ENCODE results near the gene C19orf73.

The C19orf73 gene

GRCh38 chr19:49120868-49121267 lies 1.9 kb upstream of the C19orf73 start:
- Histone ChIP-seq H3K36me3 (replicated peaks) (no peaks in the 10 kb centered on the region), H3K4me3 (no peak overlapping the region), H3K9me3 (no peaks in the 10 kb centered on the region), H3K27me3 (ENCODE audit: low read depth) (no peaks in the 10 kb centered on the region), H3K4me1 (peaks cover 10% of the 10 kb centered on the region)
- no peak for DNase-seq (ENCODE audit: low spot score in 2 of 2)
- in situ Hi-C loops (cut with MboI; ENCODE audit: low sequenced_read_pairs), result no loop called here

- in situ Hi-C loops (cut with MboI; ENCODE audit: low sequenced_read_pairs), result no loop called here
- Histone ChIP-seq H3K36me3 (replicated peaks) (no peaks in the 10 kb centered on the region), H3K4me3 (peak overlapping the region; percentile 78), H3K9me3 (no peaks in the 10 kb centered on the region), H3K4me1 (peaks cover 10% of the 10 kb centered on the region), H3K27me3 (ENCODE audit: low read depth) (no peaks in the 10 kb centered on the region)
- DNase-seq (ENCODE audit: low spot score in 2 of 2), result no peak
Measured at GRCh38 chr19:49120325-49120683, 1.4 kb upstream of the C19orf73 start.

- no peaks in the 10 kb centered on the region for H3K36me3 ChIP-seq (replicated peaks)
- in situ Hi-C loops (cut with MboI; ENCODE audit: low sequenced_read_pairs), result no loop called here
- H3K4me3 ChIP-seq, result peak within 1 kb of the TSS; percentile 78
- DNase-seq (ENCODE audit: low spot score in 2 of 2), result peak in 1 of 2 experiments; percentile 62
- H3K9me3 ChIP-seq, result no peaks in the 10 kb centered on the region
- H3K4me1 ChIP-seq, result peaks cover 6% of the 10 kb centered on the region
- no peaks in the 10 kb centered on the region for H3K27me3 ChIP-seq (ENCODE audit: low read depth)
Measured at GRCh38 chr19:49119411-49120324, 725 bp upstream of the C19orf73 start, which contains the start of gene PPFIA3. PPFIA3 (plus strand) TSS chr19:49119544; CDS start chr19:49127874, 8,330 bp downstream.

GRCh38 chr19:49117677-49118564 lies 1.0 kb downstream of the C19orf73 start:
- peak overlapping the region; percentile 78 for H3K4me3 ChIP-seq
- in situ Hi-C loops (cut with MboI; ENCODE audit: low sequenced_read_pairs), result no loop called here
- no peak for DNase-seq (ENCODE audit: low spot score in 2 of 2)

GRCh38 chr19:49116544-49116943 lies 2.4 kb downstream of the C19orf73 start:
- Histone ChIP-seq H3K36me3 (replicated peaks) (no peaks in the 10 kb centered on the region), H3K27me3 (ENCODE audit: low read depth) (no peaks in the 10 kb centered on the region), H3K4me3 (no peak overlapping the region), H3K9me3 (no peaks in the 10 kb centered on the region), H3K4me1 (peaks cover 11% of the 10 kb centered on the region)
- in situ Hi-C loops (cut with MboI; ENCODE audit: low sequenced_read_pairs), result no loop called here
- DNase-seq (ENCODE audit: low spot score in 2 of 2), result no peak

More at GRCh38 chr19:49117677-49118564, 1.0 kb downstream of the C19orf73 start:
- H3K9me3 ChIP-seq, result no peaks in the 10 kb centered on the region
- no peaks in the 10 kb centered on the region for H3K36me3 ChIP-seq (replicated peaks)
- H3K27me3 ChIP-seq (ENCODE audit: low read depth), result no peaks in the 10 kb centered on the region
- H3K4me1 ChIP-seq, result peaks cover 11% of the 10 kb centered on the region

GRCh38 chr19:49114630-49115363 lies 4.1 kb downstream of the C19orf73 start:
- in situ Hi-C loops (cut with MboI; ENCODE audit: low sequenced_read_pairs), result no loop called here
- peaks cover 11% of the 10 kb centered on the region for H3K4me1 ChIP-seq

GRCh38 chr19:49113762-49114629 lies 4.9 kb downstream of the C19orf73 start, which contains the start of gene LIN7B:
LIN7B (plus strand) TSS chr19:49114370; CDS start chr19:49114405, 35 bp downstream.
- DNase-seq (ENCODE audit: low spot score in 2 of 2), result peak; percentile 63 to 82
- H3K9me3 ChIP-seq, result no peaks in the 10 kb centered on the region
- H3K4me1 ChIP-seq, result peaks cover 11% of the 10 kb centered on the region
- in situ Hi-C loops (cut with MboI; ENCODE audit: low sequenced_read_pairs), result no loop called here
- H3K36me3 ChIP-seq (replicated peaks), result peaks cover 6% of the 10 kb centered on the region
- H3K4me3 ChIP-seq, result peak within 1 kb of the TSS; percentile 74
- no peaks in the 10 kb centered on the region for H3K27me3 ChIP-seq (ENCODE audit: low read depth)

More at GRCh38 chr19:49114630-49115363, 4.1 kb downstream of the C19orf73 start:
- Histone ChIP-seq H3K27me3 (ENCODE audit: low read depth) (no peaks in the 10 kb centered on the region), H3K9me3 (no peaks in the 10 kb centered on the region), H3K4me3 (peak overlapping the region; percentile 74), H3K36me3 (replicated peaks) (no peaks in the 10 kb centered on the region)
- DNase-seq (ENCODE audit: low spot score in 2 of 2), result peak; percentile 77 to 88

GRCh38 chr19:49111218-49111998 lies 7.5 kb downstream of the C19orf73 start:
- Histone ChIP-seq H3K36me3 (replicated peaks) (peaks cover 32% of the 10 kb centered on the region), H3K4me3 (no peak overlapping the region), H3K9me3 (no peaks in the 10 kb centered on the region), H3K4me1 (peaks cover 5% of the 10 kb centered on the region), H3K27me3 (ENCODE audit: low read depth) (no peaks in the 10 kb centered on the region)
- in situ Hi-C loops (cut with MboI; ENCODE audit: low sequenced_read_pairs), result no loop called here
- DNase-seq (ENCODE audit: low spot score in 2 of 2), result no peak

GRCh38 chr19:49110567-49110966 lies 8.4 kb downstream of the C19orf73 start:
- in situ Hi-C loops (cut with MboI; ENCODE audit: low sequenced_read_pairs), result no loop called here
- no peaks in the 10 kb centered on the region for H3K27me3 ChIP-seq (ENCODE audit: low read depth)
- no peaks in the 10 kb centered on the region for H3K9me3 ChIP-seq
- H3K36me3 ChIP-seq (replicated peaks), result peaks cover 40% of the 10 kb centered on the region
- peaks cover 5% of the 10 kb centered on the region for H3K4me1 ChIP-seq
- no peak overlapping the region for H3K4me3 ChIP-seq
- DNase-seq (ENCODE audit: low spot score in 2 of 2), result no peak

GRCh38 chr19:49109569-49110233 lies 9.2 kb downstream of the C19orf73 start:
- no peaks in the 10 kb centered on the region for H3K9me3 ChIP-seq
- no peak for DNase-seq (ENCODE audit: low spot score in 2 of 2)
- in situ Hi-C loops (cut with MboI; ENCODE audit: low sequenced_read_pairs), result no loop called here
- peaks cover 5% of the 10 kb centered on the region for H3K4me1 ChIP-seq
- H3K36me3 ChIP-seq (replicated peaks), result peaks cover 49% of the 10 kb centered on the region
- H3K27me3 ChIP-seq (ENCODE audit: low read depth), result no peaks in the 10 kb centered on the region
- no peak overlapping the region for H3K4me3 ChIP-seq

GRCh38 chr19:49109051-49109450 lies 9.9 kb downstream of the C19orf73 start:
- Histone ChIP-seq H3K4me1 (peaks cover 5% of the 10 kb centered on the region), H3K36me3 (replicated peaks) (peaks cover 56% of the 10 kb centered on the region), H3K27me3 (ENCODE audit: low read depth) (no peaks in the 10 kb centered on the region), H3K9me3 (no peaks in the 10 kb centered on the region), H3K4me3 (no peak overlapping the region)
- in situ Hi-C loops (cut with MboI; ENCODE audit: low sequenced_read_pairs), result no loop called here
- no peak for DNase-seq (ENCODE audit: low spot score in 2 of 2)
